Measurements from ENCODE around the gene ATXN1.

- no peak for TF ChIP-seq CTCF (conservative IDR thresholded peaks at IDR 0.05; ENCODE audit: low read depth, low read length)
- no peak for TF ChIP-seq EZH2 (IDR thresholded peaks at IDR 0.05; ENCODE audit: low read length, unreplicated experiment)
- TF ChIP-seq EZH2phosphoT487 (IDR thresholded peaks at IDR 0.05; ENCODE audit: borderline replicate concordance, low read length) = no peak
These were observed 466.9 kb downstream of the ATXN1 start for GRCh38 chr6:16294371-16294770.

Measured in PC-3 (cell line).